WI38 (cell line): ENCODE data around the gene TMEM217.

Experiments
- H3K4me3 ChIP-seq: 2 replicates; pipeline ENCODE4 v1.5.1; 2011; ENCODE audit warnings: low read depth, mild to moderate bottlenecking, control low read depth, low read length
- TF ChIP-seq, protein P1 (sequence below): IDR thresholded peaks from 2 replicates; pipeline ENCODE4 v1.5.1; 2012; ENCODE audit warnings: low read depth, mild to moderate bottlenecking, control low read depth, low read length

TMEM217 gene

GRCh38 chr6:37177077-37177934 lies 80.6 kb downstream of the TMEM217 start:
- H3K4me3 ChIP-seq, result no peak overlapping the region
- TF ChIP-seq, protein P1, sequence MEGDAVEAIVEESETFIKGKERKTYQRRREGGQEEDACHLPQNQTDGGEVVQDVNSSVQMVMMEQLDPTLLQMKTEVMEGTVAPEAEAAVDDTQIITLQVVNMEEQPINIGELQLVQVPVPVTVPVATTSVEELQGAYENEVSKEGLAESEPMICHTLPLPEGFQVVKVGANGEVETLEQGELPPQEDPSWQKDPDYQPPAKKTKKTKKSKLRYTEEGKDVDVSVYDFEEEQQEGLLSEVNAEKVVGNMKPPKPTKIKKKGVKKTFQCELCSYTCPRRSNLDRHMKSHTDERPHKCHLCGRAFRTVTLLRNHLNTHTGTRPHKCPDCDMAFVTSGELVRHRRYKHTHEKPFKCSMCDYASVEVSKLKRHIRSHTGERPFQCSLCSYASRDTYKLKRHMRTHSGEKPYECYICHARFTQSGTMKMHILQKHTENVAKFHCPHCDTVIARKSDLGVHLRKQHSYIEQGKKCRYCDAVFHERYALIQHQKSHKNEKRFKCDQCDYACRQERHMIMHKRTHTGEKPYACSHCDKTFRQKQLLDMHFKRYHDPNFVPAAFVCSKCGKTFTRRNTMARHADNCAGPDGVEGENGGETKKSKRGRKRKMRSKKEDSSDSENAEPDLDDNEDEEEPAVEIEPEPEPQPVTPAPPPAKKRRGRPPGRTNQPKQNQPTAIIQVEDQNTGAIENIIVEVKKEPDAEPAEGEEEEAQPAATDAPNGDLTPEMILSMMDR, result no peak

DNA sequence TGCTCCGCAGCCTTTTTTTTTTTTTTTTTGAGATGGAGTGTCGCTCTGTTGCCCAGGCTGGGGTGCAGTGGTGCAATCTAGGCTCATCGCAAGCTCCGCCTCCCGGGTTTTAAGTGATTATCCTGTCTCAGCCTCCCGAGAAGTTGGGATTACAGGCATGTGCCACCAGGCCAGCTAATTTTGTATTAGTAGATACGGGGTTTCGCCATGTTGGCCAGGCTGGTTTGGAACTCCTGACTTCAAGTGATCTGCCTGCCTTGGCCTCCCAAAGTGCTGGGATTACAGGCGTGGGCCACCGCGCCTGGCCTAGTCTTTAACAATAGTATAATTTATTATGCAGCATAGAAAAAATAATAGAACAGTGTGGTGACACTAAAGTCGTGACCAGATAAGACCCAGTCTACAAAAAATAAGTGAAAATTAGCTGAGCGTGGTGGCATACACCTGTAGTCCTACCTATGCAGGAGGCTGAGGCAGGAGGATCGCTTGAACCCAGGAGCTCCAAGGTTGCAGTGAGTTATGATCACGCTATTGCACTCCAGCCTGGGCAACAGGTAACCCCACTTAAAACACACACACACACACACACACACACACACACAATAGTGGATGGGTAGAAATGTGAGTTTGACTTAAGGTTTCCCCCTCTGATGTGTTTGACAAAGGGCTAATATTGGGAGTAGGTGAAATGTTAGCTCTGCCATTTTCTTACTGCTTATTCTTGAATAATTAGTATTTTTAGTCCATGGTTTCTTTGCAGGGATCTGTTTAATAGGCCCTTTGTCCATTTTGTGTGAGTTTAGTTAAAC lies 81.5 kb downstream of the TMEM217 start:
- H3K4me3 ChIP-seq, result no peak overlapping the region
- TF ChIP-seq, protein P1, result no peak

GRCh38 chr6:37175332-37176267 lies 82.3 kb downstream of the TMEM217 start:
- no peak overlapping the region for H3K4me3 ChIP-seq
- TF ChIP-seq, protein P1, result no peak

- TF ChIP-seq, protein P1, result no peak
- H3K4me3 ChIP-seq, result no peak overlapping the region
Measured at GRCh38 chr6:37174515-37175331, 83.2 kb downstream of the TMEM217 start.

DNA sequence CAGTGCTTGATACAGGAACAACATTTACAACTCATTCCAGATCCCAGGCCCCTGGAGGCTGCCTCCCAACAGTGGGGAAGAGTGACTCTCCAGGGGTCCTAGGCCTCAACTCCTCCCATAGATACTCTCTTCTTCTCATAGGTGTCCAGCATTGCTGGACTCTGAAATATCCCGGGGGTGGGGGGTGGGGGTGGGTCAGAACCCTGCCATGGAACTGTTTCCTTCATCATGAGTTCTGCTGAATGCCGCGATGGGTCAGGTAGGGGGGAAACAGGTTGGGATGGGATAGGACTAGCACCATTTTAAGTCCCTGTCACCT lies 83.8 kb downstream of the TMEM217 start:
- TF ChIP-seq, protein P1, result no peak
- H3K4me3 ChIP-seq, result no peak overlapping the region

- no peak overlapping the region for H3K4me3 ChIP-seq
- TF ChIP-seq, protein P1, result no peak
Measured at GRCh38 chr6:37173493-37174195, 84.3 kb downstream of the TMEM217 start.
